H1 (cell line): ENCODE measurements around the gene COL4A4. TPM values are rescaled to one million over a fixed set of nuclear protein-coding genes. Genes with fewer than 3 reads are reported as not detected.

ENCODE experiments used
- CTCF ChIA-PET: fragments of 300-600 bp; sonication (Branson Sonifier 250); formaldehyde crosslinking; loops from one replicate; lab custom pipeline; 2021; ENCODE audit not compliant: partially characterized antibody; lab: Charles Lee
- POLR2A ChIA-PET: fragments of 300-600 bp; sonication (Branson Sonifier 250); formaldehyde crosslinking; loops from one replicate; lab custom pipeline; 2021; ENCODE audit warnings: inconsistent platforms; ENCODE audit not compliant: partially characterized antibody; lab: Charles Lee
- DNase-seq, 2 experiments: peaks; one replicate each; pipeline versions ENCODE4 v3.0.0 to v3.0.0-alpha.2; 2010 to 2022; ENCODE audit warnings: low spot score in 2 of 2, low read depth in 1 of 2, mixed read lengths in 1 of 2
- FAIRE-seq: peaks from 2 replicates; lab custom pipeline; 2011; peaks lifted over from hg19 to GRCh38; lab: Jason Lieb, UNC
- H2AFZ ChIP-seq: 2 replicates; pipeline ENCODE4 v1.8.1; 2012; ENCODE audit warnings: low read length, inconsistent platforms
- H2AK5ac ChIP-seq: 2 replicates; pipeline ENCODE4 v1.6.1; 2013; ENCODE audit warnings: low read depth, low read length
- H2BK120ac ChIP-seq: replicated peaks from 2 replicates; pipeline ENCODE3; 2013; ENCODE audit warnings: low read depth, low read length, inconsistent platforms
- H2BK12ac ChIP-seq: 2 replicates; pipeline ENCODE4 v1.6.1; 2013; ENCODE audit warnings: low read depth, low read length
- H2BK15ac ChIP-seq: 2 replicates; pipeline ENCODE4 v1.6.1; 2013; ENCODE audit warnings: low read length
- H2BK20ac ChIP-seq: 2 replicates; pipeline ENCODE4 v1.6.1; 2013; ENCODE audit warnings: low read length
- H2BK5ac ChIP-seq: 2 replicates; pipeline ENCODE4 v1.6.1; 2013; ENCODE audit warnings: low read depth, low read length
- H3K14ac ChIP-seq: 2 replicates; pipeline ENCODE4 v1.6.1; 2013; ENCODE audit warnings: inconsistent platforms; ENCODE audit not compliant: insufficient read length
- H3K18ac ChIP-seq: 2 replicates; pipeline ENCODE4 v1.6.1; 2013; ENCODE audit warnings: low read length; ENCODE audit errors: extremely low read depth
- H3K23ac ChIP-seq: 2 replicates; pipeline ENCODE4 v1.6.1; 2013; ENCODE audit warnings: inconsistent platforms; ENCODE audit not compliant: insufficient read length
- H3K23me2 ChIP-seq: 2 replicates; pipeline ENCODE4 v1.6.1; 2013; ENCODE audit warnings: low read depth, low read length
- H3K27ac ChIP-seq: 2 replicates; pipeline ENCODE4 v1.6.1; 2011; ENCODE audit warnings: low read depth, low read length, inconsistent platforms
- H3K27me3 ChIP-seq, 4 experiments: replicated peaks in 1 of 4; 1 replicate in 1 of 4; 2 replicates in 3 of 4; pipeline versions ENCODE4 v1.6.1 to v1.8.1; 2011 to 2013; ENCODE audit warnings: low read length in 3 of 4, mild to moderate bottlenecking in 3 of 4, inconsistent platforms in 2 of 4, mixed read lengths in 2 of 4, moderate library complexity in 1 of 4; ENCODE audit not compliant: control insufficient read depth in 3 of 4, insufficient read depth in 3 of 4; ENCODE audit errors: extremely low read depth in 1 of 4
- H3K36me3 ChIP-seq, 4 experiments: 2 replicates each; pipeline versions ENCODE4 v1.6.1 to v1.8.1; 2011 to 2013; ENCODE audit warnings: mild to moderate bottlenecking in 4 of 4, low read length in 3 of 4, moderate library complexity in 2 of 4, control low read depth in 1 of 4, inconsistent platforms in 1 of 4; ENCODE audit not compliant: insufficient read depth in 4 of 4, control insufficient read depth in 2 of 4
- H3K4ac ChIP-seq: replicated peaks from 2 replicates; pipeline ENCODE3; 2013; ENCODE audit warnings: low read length, low read depth, mixed read lengths, inconsistent platforms; ENCODE audit not compliant: insufficient read length
- H3K4me1 ChIP-seq, 4 experiments: replicated peaks in 1 of 4; 1 replicate in 1 of 4; 2 replicates in 3 of 4; pipeline versions ENCODE4 v1.6.1 to v1.8.1; 2011 to 2013; ENCODE audit warnings: low read length in 3 of 4, inconsistent platforms in 2 of 4, mixed read lengths in 1 of 4; ENCODE audit not compliant: insufficient read depth in 4 of 4, control insufficient read depth in 3 of 4
- H3K4me2 ChIP-seq, 2 experiments: 2 replicates each; pipeline versions ENCODE4 v1.6.1 to v1.8.1; 2011 to 2013; ENCODE audit warnings: low read depth in 2 of 2, low read length in 2 of 2, control low read depth in 1 of 2, inconsistent platforms in 1 of 2, mild to moderate bottlenecking in 1 of 2; ENCODE audit not compliant: insufficient read depth in 1 of 2
- H3K4me3 ChIP-seq, 4 experiments: fragments of 200-600, 300-600 bp in 1 of 4; sonication (generic), shearing (Covaris generic), sonication (Bioruptor Twin) in 1 of 4; 2 replicates each; pipeline versions ENCODE4 v1.5.1 to v1.8.1; 2011 to 2016; ENCODE audit warnings: low read length in 4 of 4, low read depth in 3 of 4, control low read depth in 2 of 4, inconsistent platforms in 2 of 4, mild to moderate bottlenecking in 2 of 4, mixed read lengths in 1 of 4, moderate library complexity in 1 of 4; ENCODE audit not compliant: insufficient read depth in 2 of 4; ENCODE audit errors: extremely low read depth in 1 of 4
- H3K56ac ChIP-seq: replicated peaks from 2 replicates; pipeline ENCODE3; 2013; ENCODE audit warnings: low read depth, mild to moderate bottlenecking, mixed read lengths, low read length, inconsistent platforms; ENCODE audit not compliant: insufficient read length
- H3K79me1 ChIP-seq: 2 replicates; pipeline ENCODE4 v1.6.1; 2013; ENCODE audit warnings: low read depth, low read length, control low read depth
- H3K79me2 ChIP-seq, 2 experiments: 2 replicates each; pipeline versions ENCODE4 v1.6.1 to v1.8.1; 2012 to 2013; ENCODE audit warnings: low read length in 2 of 2, mild to moderate bottlenecking in 2 of 2, inconsistent platforms in 1 of 2; ENCODE audit not compliant: insufficient read depth in 2 of 2, control insufficient read depth in 1 of 2
- H3K9ac ChIP-seq, 4 experiments: replicated peaks in 1 of 4; 1 replicate in 1 of 4; 2 replicates in 3 of 4; pipeline versions ENCODE4 v1.6.1 to v1.8.1; 2011 to 2013; ENCODE audit warnings: low read depth in 3 of 4, low read length in 3 of 4, control low read depth in 2 of 4, mild to moderate bottlenecking in 2 of 4, moderate library complexity in 2 of 4, inconsistent platforms in 1 of 4; ENCODE audit errors: extremely low read depth in 1 of 4
- H3K9me3 ChIP-seq, 2 experiments: 2 replicates each; pipeline versions ENCODE4 v1.6.1 to v1.8.1; 2012 to 2013; ENCODE audit warnings: mild to moderate bottlenecking in 2 of 2, moderate library complexity in 2 of 2, control low read depth in 1 of 2, inconsistent platforms in 1 of 2, low read depth in 1 of 2, low read length in 1 of 2, mixed read lengths in 1 of 2; ENCODE audit not compliant: insufficient read depth in 2 of 2
- H4K20me1 ChIP-seq, 2 experiments: replicated peaks in 1 of 2; 2 replicates each; pipeline versions ENCODE3 to v1.8.1; 2011 to 2013; ENCODE audit warnings: inconsistent platforms in 2 of 2, low read length in 2 of 2, mild to moderate bottlenecking in 1 of 2; ENCODE audit not compliant: insufficient read depth in 2 of 2, control insufficient read depth in 1 of 2
- H4K5ac ChIP-seq: 2 replicates; pipeline ENCODE4 v1.6.1; 2013; ENCODE audit warnings: low read length, low read depth, mixed read lengths, inconsistent platforms; ENCODE audit not compliant: insufficient read length
- H4K8ac ChIP-seq: 2 replicates; pipeline ENCODE4 v1.8.0; 2013; ENCODE audit warnings: mild to moderate bottlenecking, moderate library complexity, low read length, inconsistent platforms; ENCODE audit not compliant: insufficient read depth; ENCODE audit errors: extremely low read depth
- H4K91ac ChIP-seq: replicated peaks from 2 replicates; pipeline ENCODE3; 2013; ENCODE audit warnings: low read length, mixed read lengths, inconsistent platforms; ENCODE audit not compliant: insufficient read length
- EGR1 ChIP-seq: IDR thresholded peaks from 2 replicates; pipeline ENCODE4 v1.6.1; 2011; ENCODE audit warnings: low read depth, low read length, borderline replicate concordance
- MAFK ChIP-seq: IDR thresholded peaks from 2 replicates; pipeline ENCODE4 v1.6.1; 2012; ENCODE audit warnings: low read depth, mild to moderate bottlenecking, improper control_type of control experiment, low read length
- RAD21 ChIP-seq, 2 experiments: IDR thresholded peaks in 1 of 2; conservative IDR thresholded peaks in 1 of 2; 2 replicates each; pipeline ENCODE4 v1.6.1; 2011; ENCODE audit warnings: low read depth in 2 of 2, low read length in 2 of 2, improper control_type of control experiment in 1 of 2, inconsistent platforms in 1 of 2, mild to moderate bottlenecking in 1 of 2, moderate library complexity in 1 of 2
- SP2 ChIP-seq: IDR thresholded peaks from 2 replicates; pipeline ENCODE4 v1.6.1; 2012; ENCODE audit warnings: mild to moderate bottlenecking, low read length, inconsistent platforms
- SP4 ChIP-seq: IDR thresholded peaks from 2 replicates; pipeline ENCODE4 v1.6.1; 2012; ENCODE audit warnings: low read length, inconsistent platforms
- TAF7 ChIP-seq: optimal IDR thresholded peaks from 2 replicates; pipeline ENCODE3; 2011; ENCODE audit warnings: low read depth, mild to moderate bottlenecking, inconsistent platforms, low read length, moderate library complexity, borderline replicate concordance
- TBP ChIP-seq: IDR thresholded peaks from 2 replicates; pipeline ENCODE4 v1.6.1; 2011; ENCODE audit warnings: low read depth, low read length, improper control_type of control experiment
- TEAD4 ChIP-seq: IDR thresholded peaks from 2 replicates; pipeline ENCODE4 v1.6.1; 2012; ENCODE audit warnings: low read depth, low read length, inconsistent platforms, mixed read lengths
- YY1 ChIP-seq: IDR thresholded peaks from 2 replicates; pipeline ENCODE4 v1.6.1; 2011; ENCODE audit warnings: low read depth, mild to moderate bottlenecking, low read length
- WGBS, 2 experiments: shearing (Covaris generic) in 1 of 2; methylation state at CpG; one replicate each; pipeline versions ENCODE4 v1.1.6 to v1.1.7; 2013 to 2015; ENCODE audit warnings: low lambda C conversion rate in 2 of 2, mixed read lengths in 2 of 2, inconsistent platforms in 1 of 2, low coverage in 1 of 2, missing lambda C conversion rate in 1 of 2; ENCODE audit not compliant: insufficient replicate concordance in 2 of 2, insufficient coverage in 1 of 2, insufficient read length in 1 of 2; ENCODE audit errors: extremely low coverage in 1 of 2, missing lambda C conversion rate in 1 of 2; 5-methylcytosine and 5-hydroxymethylcytosine counted together
- polyA plus RNA-seq, 7 experiments: library from polyadenylated mRNA; depleted of rRNA in 3 of 7; stranded (reverse) in 5 of 7; unstranded in 2 of 7; fragments of >200 nt in 5 of 7; fragments of 200-250 nt in 2 of 7; gene quantifications; 1 replicate in 5 of 7; 2 replicates in 1 of 7; 4 replicates in 1 of 7; pipeline versions ENCODE4 v1.2.1 to v1.2.3, GENCODE V29; 2011 to 2013; ENCODE audit warnings: missing spikeins in 2 of 7, mixed read lengths in 2 of 7
- total RNA-seq: library from RNA; stranded (reverse); fragmentation: NEBNext Ultra II Directional; extraction: Animal tissue kit (Norgen Biotek cat#: 25700); gene quantifications from 2 replicates; pipeline ENCODE4 v1.2.1, GENCODE V29; 2021

Gene COL4A4
- total and polyA plus RNA-seq, 2 of the 8 experiments (the other 6 are each of a cell fraction or from before 2014, with no cell fraction given): 0.33 to 1.7 TPM

DNA sequence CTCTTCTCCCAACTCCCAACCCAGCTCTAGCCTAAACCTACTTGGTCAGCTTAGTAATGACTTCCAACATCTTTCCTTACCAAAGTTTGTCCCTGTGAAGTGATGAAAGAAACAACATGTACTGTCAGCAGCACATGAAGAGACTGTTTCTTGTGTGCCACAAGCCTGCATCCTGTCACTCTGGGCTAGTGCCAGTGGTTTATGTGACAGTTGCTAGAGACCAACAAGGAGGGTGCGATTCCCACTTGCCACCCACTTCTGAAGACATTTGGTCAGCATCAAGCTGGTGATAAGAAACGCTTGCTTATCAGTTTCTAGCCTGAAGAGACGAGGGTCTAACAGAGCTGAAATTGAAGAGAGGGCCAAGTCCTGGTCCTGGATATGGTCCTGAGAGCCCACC lies 132.6 kb downstream of the COL4A4 start:
- no peaks in the 10 kb centered on the region for H3K36me3 ChIP-seq
- no peak overlapping the region for H3K56ac ChIP-seq
- CTCF ChIA-PET: interaction anchor here (1.2 to 5.8 kb wide), 3 partner anchors 9 to 1364 kb away, joined by 4 to 53 read pairs (median 5); no protein-coding TSS in a partner anchor
- TF ChIP-seq TAF7: no peak
- no peak for TF ChIP-seq TBP
- no peak for TF ChIP-seq RAD21 (IDR thresholded peaks at IDR 0.05 in 1 of 2, conservative IDR thresholded peaks at IDR 0.05 in 1 of 2; ENCODE audit: low read depth in 2 of 2, low read length in 2 of 2)
- TF ChIP-seq MAFK: no peak
- TF ChIP-seq TEAD4: no peak
- no peak for TF ChIP-seq EGR1
- TF ChIP-seq YY1: no peak
- no peak for TF ChIP-seq SP2
- TF ChIP-seq SP4: no peak
- H3K9me3 ChIP-seq: no peaks in the 10 kb centered on the region
- H2BK15ac ChIP-seq: no peak overlapping the region
- H3K9ac ChIP-seq: no peak overlapping the region
- H3K4me2 ChIP-seq: no peak overlapping the region
- no peak overlapping the region for H4K5ac ChIP-seq
- H2BK20ac ChIP-seq: no peak overlapping the region
- no peak overlapping the region for H3K4ac ChIP-seq
- POLR2A ChIA-PET: no interaction called here
- H3K79me1 ChIP-seq: no peaks in the 10 kb centered on the region
- H4K91ac ChIP-seq: no peak overlapping the region
- no peak overlapping the region for H2AK5ac ChIP-seq
- no peak overlapping the region for H2BK120ac ChIP-seq
- DNase-seq: no peak
- no peak overlapping the region for H3K23ac ChIP-seq
- H3K79me2 ChIP-seq: no peaks in the 10 kb centered on the region
- no peak overlapping the region for H2BK12ac ChIP-seq
- peaks cover 2% of the 10 kb centered on the region; the same call in 1 of the 2 replicates for H3K23me2 ChIP-seq
- no peak overlapping the region for H3K14ac ChIP-seq
- no peak overlapping the region for H2AFZ ChIP-seq
- no peak overlapping the region for H2BK5ac ChIP-seq
- no peak overlapping the region; the same call in 1 of the 2 replicates for H4K8ac ChIP-seq
- no peaks in the 10 kb centered on the region for H4K20me1 ChIP-seq
- H3K27me3 ChIP-seq: no peaks in the 10 kb centered on the region
- no peak overlapping the region for H3K4me3 ChIP-seq
- 94% methylated on average over 3 of the region's 3 CpGs; no CpG with 5 or more reads in 1 of the 2 experiments for WGBS, 2 experiments
- H3K18ac ChIP-seq: no peak overlapping the region
- H3K4me1 ChIP-seq: no peaks in the 10 kb centered on the region
- FAIRE-seq: no peak
- no peak overlapping the region for H3K27ac ChIP-seq
